ENCODE results near the gene ASXL1. TPM values are rescaled to one million over a fixed set of nuclear protein-coding genes. Genes with fewer than 3 reads are reported as not detected.

Gene ASXL1
- total RNA-seq, 1 experiment from 2014 or later, result 52.2 TPM

- Histone ChIP-seq H3K27ac (ENCODE audit: low read depth, low read length) (no peak overlapping the region), H3K36me3 (ENCODE audit: control insufficient read depth in 1 of 2, insufficient read depth in 2 of 2, low read length in 2 of 2) (peaks cover 3 to 16% of the 10 kb centered on the region in 2 experiments; a peak in 2 of 4 replicates), H3K79me2 (ENCODE audit: insufficient read depth, low read length) (peaks cover 100% of the 10 kb centered on the region), H3K27me3 (ENCODE audit: insufficient read depth, low read length) (no peaks in the 10 kb centered on the region), H3K9me2 (ENCODE audit: insufficient read depth) (no peaks in the 10 kb centered on the region), H4K20me1 (ENCODE audit: insufficient read depth) (0 out of 2 replicates have a peak, but pooled peaks cover 7% of the 10 kb centered on the region), H3K4me2 (ENCODE audit: low read length) (no peak overlapping the region), H3K9me3 (ENCODE audit: control insufficient read depth in 1 of 2, insufficient read depth in 1 of 2, low read depth in 1 of 2, low read length in 2 of 2) (no peaks in the 10 kb centered on the region), H3K4me3 (replicated peaks in 1 of 2; ENCODE audit: low read depth in 1 of 2, low read length in 2 of 2) (no peak overlapping the region), H3K4me1 (ENCODE audit: control insufficient read depth in 1 of 2, insufficient read depth in 2 of 2, low read length in 2 of 2) (peaks cover 9 to 12% of the 10 kb centered on the region in 2 experiments; a peak in 3 of 4 replicates), H2AFZ (ENCODE audit: low read depth, low read length, poor library complexity, severe bottlenecking) (no peak overlapping the region), H3K9ac (ENCODE audit: low read length) (no peak overlapping the region)
- TF ChIP-seq FOSL1 (IDR thresholded peaks at IDR 0.05; ENCODE audit: low read depth) (no peak), REST (IDR thresholded peaks at IDR 0.05; ENCODE audit: low read depth) (no peak), ZNF274 (IDR thresholded peaks at IDR 0.05; ENCODE audit: low read depth, low read length) (no peak), JUND (IDR thresholded peaks at IDR 0.05) (no peak), POLR2A (IDR thresholded peaks at IDR 0.05; ENCODE audit: borderline replicate concordance, extremely low read depth, insufficient read depth, insufficient read length) (no peak), RAD21 (IDR thresholded peaks at IDR 0.05; ENCODE audit: low read depth) (no peak), EZH2phosphoT487 (IDR thresholded peaks at IDR 0.05; ENCODE audit: borderline replicate concordance) (no peak), CBX3 (IDR thresholded peaks at IDR 0.05; ENCODE audit: low read depth) (no peak), ZFX (IDR thresholded peaks at IDR 0.05) (no peak), SIN3A (IDR thresholded peaks at IDR 0.05; ENCODE audit: low read depth) (no peak), SP1 (IDR thresholded peaks at IDR 0.05; ENCODE audit: low read depth) (no peak), POLR2AphosphoS5 (IDR thresholded peaks at IDR 0.05; ENCODE audit: low read depth, low read length) (no peak)
- intact Hi-C loops (cut with micrococcal nuclease), result no loop called here
- ATAC-seq, result no peak
- DNase-seq (ENCODE audit: low read depth, low spot score), result no peak
- no TSS peak for BruUV-seq (replicated peaks)
- ChIA-PET CTCF (no interaction called here), POLR2A (no interaction called here), RAD21 (ENCODE audit: low non-redundant PET in 1 of 2, low total read pairs in 2 of 2, uncharacterized antibody in 2 of 2, unreplicated experiment in 2 of 2) (interaction anchor here in 1 of 2 experiments (0.6 kb wide), 1 partner anchor 512 kb away, joined by 3 read pairs; no protein-coding TSS in a partner anchor)
These were observed 6.5 kb downstream of the ASXL1 start for GRCh38 chr20:32364554-32365208.
